ENCODE results near the gene VASP.
A peak's percentile ranks its signal among the peaks of the same experiment; 100 is the strongest.
"Not testable (repeated sequence)": the region's sequence is repeated elsewhere in the genome, so short reads cannot be mapped to it uniquely, and the experiment has no call there.

Gene VASP

DNA sequence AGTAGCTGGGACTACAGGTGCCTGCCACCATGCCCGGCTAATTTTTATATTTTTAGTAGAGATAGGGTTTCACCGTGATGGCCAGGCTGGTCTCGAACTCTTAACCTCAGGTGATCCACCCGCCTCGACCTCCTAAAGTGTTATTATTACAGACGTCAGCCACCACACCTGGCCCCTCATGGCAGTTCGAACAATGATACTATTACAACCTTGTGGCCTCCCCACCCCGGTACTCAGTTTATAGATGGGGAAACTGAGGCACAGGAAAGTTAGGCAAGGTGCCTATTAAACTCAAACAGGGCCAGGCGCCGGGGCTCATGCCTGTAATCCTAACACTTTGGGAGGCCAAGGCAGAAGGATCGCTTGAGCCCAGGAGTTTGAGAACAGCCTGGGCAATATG, 3.1 kb downstream of the VASP start:
- DNase-seq (ENCODE audit: low read depth, low spot score); H3K27ac ChIP-seq: not testable (repeated sequence)

DNA sequence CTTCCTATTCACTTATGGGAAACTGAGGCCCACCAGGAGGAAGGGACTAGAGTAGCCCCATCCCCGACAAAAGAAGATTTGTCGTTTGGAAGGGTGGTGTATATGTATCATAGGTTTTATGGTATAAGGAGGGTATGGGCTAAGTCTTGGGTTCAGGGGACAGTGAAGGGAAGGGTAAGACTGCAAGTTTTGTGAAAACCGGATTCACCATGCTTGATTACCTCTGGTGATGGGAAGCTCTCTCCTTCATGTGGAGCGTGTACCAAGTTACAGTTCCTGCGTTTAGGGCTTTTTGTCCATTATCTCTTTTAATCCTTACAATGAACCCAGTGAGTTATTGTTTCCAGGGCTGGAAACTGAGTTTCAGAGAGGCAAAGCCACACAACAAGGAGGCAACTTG, 3.8 kb downstream of the VASP start:
- no peak overlapping the region for H3K27ac ChIP-seq
- no peak for DNase-seq (ENCODE audit: low read depth, low spot score)

DNA sequence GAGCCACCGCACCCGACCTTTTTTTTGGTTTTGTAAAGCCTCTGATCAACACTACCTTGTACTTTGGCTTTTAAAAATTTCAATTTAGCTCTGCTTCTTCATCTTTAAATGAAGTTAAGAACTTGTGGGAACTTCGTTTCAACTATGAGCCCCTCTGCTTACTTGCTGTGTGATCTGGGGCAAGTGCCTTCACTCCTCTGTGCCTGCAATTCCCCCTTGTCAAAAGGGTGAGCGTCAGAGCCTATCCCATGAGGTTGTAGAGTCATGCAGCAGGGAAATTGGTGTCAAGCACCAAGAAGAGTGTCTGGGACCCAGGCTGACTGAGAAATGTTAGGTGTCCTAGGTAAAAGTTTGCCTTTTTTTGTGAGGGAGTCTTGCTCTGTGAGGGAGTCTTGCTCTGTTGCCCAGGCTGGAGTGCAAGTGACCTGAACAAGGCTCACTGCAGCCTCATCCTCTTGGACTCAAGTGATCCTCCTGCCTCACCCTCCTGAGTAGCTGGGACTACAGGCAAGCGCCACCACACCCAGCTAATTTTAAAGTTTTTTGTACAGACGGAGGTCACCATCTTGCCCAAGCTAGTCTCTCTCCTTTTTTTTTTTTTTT, 5.7 kb downstream of the VASP start:
- no peak for DNase-seq (ENCODE audit: low read depth, low spot score)
- no peak overlapping the region for H3K27ac ChIP-seq

DNA sequence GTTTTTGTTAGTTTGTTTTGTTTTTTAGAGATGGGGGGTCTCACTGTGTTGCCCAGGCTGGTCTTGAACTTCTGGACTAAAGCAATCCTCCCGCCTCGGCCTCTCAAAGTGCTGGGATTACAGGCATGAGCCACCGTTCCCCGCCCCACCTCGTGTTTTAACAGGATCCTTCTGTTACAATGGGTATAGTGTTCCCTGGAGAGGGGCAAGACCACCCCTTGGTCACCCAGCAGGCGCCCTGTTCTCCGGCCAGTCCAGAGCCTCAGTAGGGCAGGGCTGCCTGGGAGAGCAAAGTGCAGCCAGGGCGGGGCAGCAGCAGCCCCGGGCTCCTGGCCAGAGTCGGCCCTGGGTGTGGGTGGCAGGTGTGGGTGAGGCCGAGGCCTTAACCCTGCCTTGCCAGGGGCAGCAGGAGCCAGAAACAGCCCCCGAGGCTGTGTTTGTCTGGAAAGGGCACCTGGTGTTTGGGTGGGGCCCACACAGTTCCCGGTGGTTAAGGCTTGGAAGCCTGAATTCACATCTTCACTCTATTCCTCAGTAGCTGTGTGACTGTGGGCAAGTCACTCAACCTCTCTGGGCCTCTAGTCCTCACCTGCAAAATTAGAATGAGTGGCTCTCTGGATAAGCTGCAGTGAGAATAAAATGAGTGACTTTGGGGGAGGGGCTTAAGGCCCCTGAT, 7.2 kb downstream of the VASP start:
- no peak for DNase-seq (ENCODE audit: low read depth, low spot score)
- H3K27ac ChIP-seq, result peak overlapping the region; percentile 25

DNA sequence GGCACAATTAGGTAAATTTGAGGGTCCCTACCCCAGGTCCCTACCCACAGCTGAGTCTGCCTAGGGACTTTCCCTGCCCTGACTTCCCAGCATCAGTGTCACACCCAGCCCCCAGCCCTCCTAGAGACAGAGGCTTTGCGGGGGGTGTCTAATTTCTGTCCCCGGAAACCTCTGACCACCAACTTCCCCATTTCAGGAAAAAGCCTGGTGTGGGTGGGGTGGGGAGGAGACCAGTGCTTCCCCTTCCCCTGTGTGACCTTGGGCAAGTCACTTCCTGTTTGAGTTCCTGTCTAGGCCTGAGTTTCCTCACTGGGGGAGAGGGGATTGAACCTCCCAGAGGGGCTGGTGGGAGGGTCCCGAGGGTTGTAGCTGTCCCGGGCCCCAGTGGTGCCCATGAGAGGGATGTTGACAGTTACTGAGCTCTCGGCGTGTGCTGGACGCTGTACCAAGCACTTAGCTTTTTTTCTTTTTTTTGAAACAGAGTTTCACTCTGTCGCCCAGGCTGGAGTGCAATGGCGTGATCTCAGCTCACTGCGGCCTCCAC, 7.9 kb downstream of the VASP start:
- DNase-seq (ENCODE audit: low read depth, low spot score), result no peak
- H3K27ac ChIP-seq, result peak overlapping the region; percentile 25

DNA sequence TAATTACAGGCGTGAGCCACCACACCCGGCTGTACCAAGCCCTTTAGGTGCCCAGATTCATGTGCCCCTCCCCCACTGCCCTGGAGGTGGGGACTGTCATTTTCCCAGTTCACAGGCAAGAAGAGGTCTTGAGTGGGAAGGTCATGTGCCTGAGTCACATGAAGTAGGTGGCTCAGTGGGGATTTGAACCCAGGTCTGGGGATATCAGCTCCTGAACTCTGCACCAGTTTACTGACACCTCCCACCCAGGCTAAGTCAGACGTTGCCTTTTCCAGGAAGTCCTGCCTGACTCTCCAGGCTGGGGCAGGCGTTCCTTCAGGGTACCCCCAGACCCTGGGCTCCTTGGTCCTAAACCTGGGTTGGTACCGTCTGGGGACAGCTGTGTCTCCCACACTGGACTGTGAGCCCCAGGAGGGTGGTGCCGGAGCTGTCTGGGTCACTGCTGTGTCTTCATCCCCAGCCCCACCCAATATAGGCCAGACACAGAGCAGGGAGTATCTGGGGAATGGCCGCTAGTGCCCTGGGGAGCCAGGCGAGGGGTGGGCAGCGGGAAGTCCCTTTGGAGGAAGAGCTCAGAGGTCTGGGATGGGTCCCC, 8.6 kb downstream of the VASP start:
- DNase-seq (ENCODE audit: low read depth, low spot score), result no peak
- H3K27ac ChIP-seq, result no peak overlapping the region

DNA sequence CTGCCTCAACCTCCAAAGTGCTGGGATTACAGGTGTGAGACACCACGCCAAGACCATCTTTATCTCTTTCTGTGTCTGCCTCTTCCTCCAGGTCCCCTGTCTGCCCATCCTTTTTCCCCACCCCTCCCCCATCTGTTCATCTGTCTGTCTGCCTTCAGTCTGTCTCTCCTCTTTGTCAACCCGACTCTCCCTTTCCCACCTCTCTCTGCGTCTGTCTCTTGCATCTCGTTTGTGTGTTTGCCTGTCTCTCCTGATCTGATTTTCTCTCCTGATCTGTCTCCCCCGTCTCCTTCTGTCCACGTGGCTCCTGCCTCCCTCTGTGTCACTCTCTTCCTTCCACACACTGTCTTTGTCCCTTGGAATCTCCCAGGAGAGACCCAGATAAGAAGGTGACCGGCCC, 10.0 kb downstream of the VASP start:
- no peak overlapping the region for H3K27ac ChIP-seq
- no peak for DNase-seq (ENCODE audit: low read depth, low spot score)

DNA sequence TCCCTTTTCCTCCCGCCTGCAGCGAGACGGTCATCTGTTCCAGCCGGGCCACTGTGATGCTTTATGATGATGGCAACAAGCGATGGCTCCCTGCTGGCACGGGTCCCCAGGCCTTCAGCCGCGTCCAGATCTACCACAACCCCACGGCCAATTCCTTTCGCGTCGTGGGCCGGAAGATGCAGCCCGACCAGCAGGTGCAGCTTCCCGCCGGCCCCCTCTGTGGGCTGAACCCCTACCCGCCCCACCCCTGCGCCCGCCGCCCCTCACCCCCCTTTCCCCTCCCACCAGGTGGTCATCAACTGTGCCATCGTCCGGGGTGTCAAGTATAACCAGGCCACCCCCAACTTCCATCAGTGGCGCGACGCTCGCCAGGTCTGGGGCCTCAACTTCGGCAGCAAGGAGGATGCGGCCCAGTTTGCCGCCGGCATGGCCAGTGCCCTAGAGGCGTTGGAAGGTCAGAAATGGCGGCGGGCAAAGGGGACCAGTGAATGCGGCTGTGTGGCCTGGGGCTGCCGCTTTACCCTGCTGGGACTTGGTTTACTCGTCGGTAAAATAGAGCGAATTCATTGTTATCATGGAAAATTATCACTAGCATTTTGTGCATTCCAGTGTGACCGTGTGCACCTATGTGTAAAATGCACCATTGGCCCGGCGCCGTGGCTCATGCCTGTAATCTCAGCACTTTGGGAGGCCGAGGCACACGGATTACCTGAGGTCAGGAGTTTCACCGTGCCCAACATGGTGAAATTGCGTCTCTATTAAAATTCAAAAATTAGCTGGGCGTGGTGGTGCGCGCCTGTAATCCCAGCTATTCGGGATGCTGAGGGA, 10.6 kb downstream of the VASP start:
- no peak overlapping the region for H3K27ac ChIP-seq

DNA sequence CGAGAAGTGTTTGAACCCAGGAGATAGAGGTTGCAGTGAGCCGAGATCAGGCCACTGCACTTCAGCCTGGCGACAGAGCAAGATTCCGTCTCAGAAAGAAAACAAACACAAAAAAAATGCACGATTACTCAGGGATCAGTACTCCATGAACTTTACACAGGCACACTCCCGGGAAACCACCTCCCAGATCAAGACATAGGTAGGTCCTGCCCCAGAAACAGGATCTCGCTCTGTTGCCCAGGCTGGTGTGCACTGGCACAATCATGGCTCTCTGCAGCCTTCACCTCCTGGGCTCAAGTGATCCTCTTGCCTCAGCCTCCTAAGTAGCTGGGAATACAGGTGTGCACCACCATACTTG, 11.2 kb downstream of the VASP start:
- no peak overlapping the region for H3K27ac ChIP-seq
- no peak for DNase-seq (ENCODE audit: low read depth, low spot score)

More for the DNA sequence above, 10.6 kb downstream of the VASP start:
- DNase-seq (ENCODE audit: low read depth, low spot score), result no peak

DNA sequence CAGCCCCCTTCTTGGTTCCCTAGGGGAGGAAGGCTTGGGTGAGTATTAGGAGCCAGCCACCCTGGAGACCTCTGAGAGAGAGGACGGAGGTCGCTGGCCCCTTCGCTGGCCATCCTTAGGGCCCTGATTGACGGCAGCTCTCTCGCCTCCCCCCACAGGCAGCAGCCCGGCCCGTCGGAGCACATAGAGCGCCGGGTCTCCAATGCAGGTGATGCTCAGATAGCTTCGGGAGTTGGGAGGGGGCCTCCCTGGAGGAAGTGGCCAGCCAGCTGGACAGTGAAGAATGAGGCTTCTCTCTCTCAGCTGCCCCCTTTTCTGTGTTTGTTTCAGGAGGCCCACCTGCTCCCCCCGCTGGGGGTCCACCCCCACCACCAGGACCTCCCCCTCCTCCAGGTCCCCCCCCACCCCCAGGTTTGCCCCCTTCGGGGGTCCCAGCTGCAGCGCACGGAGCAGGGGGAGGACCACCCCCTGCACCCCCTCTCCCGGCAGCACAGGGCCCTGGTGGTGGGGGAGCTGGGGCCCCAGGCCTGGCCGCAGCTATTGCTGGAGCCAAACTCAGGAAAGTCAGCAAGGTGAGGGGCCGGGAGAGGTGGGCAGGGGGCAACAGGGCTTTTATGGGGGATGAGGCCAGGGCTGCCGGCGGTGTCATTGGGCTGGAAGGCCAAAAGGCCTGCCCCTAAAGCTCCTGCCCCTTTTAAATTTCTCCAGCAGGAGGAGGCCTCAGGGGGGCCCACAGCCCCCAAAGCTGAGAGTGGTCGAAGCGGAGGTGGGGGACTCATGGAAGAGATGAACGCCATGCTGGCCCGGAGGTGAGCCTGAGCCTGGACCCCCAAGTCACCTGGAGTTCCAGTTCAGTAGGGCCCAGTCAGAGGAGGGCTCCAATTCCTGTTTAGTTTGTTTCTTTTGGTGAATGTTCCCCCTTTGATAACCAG, 15.0 kb downstream of the VASP start:
- no peak for DNase-seq (ENCODE audit: low read depth, low spot score)
- no peak overlapping the region for H3K27ac ChIP-seq

DNA sequence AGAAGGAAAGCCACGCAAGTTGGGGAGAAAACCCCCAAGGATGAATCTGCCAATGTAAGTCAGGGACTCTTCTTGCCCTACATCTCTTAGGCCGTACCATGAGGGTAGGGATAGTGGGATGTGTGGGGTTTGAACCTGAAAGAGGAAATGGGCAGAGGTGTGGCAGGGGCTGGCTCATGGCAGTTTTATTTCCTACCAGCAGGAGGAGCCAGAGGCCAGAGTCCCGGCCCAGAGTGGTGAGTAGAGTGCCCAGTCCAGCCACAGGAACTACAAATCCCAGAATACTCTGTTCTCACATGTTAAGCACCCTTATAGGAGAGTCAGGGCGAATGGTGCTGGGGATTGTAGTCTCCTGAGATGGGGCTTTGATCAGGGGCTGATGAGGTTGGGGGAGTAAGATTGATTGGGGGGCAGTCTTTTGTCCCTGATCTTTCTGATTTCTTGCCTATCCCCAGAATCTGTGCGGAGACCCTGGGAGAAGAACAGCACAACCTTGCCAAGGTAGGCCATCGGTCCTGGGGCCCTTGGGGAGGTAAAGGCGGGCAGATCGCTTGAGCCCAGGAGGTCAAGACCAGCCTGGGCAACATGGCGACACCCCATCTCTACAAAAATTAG, 16.5 kb downstream of the VASP start:
- peak overlapping the region; percentile 7 for H3K27ac ChIP-seq
- no peak for DNase-seq (ENCODE audit: low read depth, low spot score)

DNA sequence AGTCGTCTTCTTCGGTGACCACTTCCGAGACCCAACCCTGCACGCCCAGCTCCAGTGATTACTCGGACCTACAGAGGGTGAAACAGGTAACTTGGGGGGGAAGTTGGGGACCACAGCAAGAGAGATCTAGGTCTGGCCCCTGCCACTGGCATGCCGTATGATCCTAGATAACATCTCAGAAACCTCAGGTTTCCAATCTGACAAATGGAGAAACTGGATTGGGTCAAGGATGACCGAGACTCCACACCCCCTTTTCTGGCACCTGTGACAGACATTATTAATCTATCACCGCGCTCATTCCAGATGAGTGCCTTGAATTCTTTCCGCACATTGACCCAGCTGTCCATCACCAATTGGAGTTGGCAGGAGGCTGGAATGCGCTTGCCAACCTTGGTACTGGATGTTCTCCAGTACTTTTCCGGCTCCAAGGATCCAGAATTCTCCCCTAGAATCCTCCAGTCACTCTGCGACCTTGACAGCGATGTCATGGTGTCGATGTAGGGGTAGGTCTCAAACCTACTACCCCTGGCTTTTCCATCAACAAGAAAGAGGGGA, 17.4 kb downstream of the VASP start:
- H3K27ac ChIP-seq, result no peak overlapping the region
- no peak for DNase-seq (ENCODE audit: low read depth, low spot score)

DNA sequence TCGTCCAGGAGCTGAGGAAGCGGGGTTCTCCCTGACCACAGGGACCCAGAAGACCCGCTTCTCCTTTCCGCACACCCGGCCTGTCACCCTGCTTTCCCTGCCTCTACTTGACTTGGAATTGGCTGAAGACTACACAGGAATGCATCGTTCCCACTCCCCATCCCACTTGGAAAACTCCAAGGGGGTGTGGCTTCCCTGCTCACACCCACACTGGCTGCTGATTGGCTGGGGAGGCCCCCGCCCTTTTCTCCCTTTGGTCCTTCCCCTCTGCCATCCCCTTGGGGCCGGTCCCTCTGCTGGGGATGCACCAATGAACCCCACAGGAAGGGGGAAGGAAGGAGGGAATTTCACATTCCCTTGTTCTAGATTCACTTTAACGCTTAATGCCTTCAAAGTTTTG, 18.9 kb downstream of the VASP start:
- H3K27ac ChIP-seq, result no peak overlapping the region

DNA sequence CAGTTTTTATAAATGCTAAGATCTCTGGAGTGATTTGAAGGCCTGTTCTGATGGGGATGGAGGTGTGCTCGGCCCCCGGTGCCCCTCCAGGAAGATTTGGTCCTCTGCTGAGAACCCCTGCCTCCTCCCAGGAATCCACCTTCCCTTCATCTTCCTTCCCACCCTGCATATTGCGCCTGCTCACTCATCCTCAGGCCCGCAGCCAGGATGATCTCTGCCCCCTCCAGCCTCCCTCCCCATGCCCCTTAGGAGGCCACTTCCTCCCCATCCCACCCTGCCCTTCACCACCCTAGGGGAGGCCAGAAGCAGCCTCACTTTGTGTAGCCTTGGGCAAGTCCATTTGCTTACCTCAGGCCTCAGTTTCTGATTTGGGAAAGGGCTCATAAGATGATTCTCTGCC, 19.7 kb downstream of the VASP start:
- no peak overlapping the region for H3K27ac ChIP-seq
- DNase-seq (ENCODE audit: low read depth, low spot score), result no peak

More for the DNA sequence above, 18.9 kb downstream of the VASP start:
- no peak for DNase-seq (ENCODE audit: low read depth, low spot score)

DNA sequence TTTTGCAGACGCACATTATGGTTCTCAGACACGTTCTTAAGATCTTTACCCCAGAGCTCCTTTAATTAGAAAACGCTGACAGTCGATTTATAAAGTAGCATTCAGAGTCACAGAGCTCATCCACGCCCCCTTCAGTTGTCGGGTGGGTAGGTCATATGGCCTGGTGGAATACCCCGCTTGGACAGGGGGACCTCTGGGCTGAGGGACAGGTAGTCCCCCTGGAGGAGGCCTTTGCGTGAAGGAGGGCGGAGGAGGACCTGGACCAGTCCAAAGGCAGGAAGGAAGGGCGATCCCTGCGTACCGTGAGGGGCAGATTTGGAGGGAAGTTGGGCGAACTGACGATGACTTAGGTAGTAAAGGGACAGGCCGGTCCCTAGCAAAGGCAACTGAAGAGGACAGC, 20.5 kb downstream of the VASP start:
- DNase-seq (ENCODE audit: low read depth, low spot score), result no peak
- peak overlapping the region; percentile 62 for H3K27ac ChIP-seq

DNA sequence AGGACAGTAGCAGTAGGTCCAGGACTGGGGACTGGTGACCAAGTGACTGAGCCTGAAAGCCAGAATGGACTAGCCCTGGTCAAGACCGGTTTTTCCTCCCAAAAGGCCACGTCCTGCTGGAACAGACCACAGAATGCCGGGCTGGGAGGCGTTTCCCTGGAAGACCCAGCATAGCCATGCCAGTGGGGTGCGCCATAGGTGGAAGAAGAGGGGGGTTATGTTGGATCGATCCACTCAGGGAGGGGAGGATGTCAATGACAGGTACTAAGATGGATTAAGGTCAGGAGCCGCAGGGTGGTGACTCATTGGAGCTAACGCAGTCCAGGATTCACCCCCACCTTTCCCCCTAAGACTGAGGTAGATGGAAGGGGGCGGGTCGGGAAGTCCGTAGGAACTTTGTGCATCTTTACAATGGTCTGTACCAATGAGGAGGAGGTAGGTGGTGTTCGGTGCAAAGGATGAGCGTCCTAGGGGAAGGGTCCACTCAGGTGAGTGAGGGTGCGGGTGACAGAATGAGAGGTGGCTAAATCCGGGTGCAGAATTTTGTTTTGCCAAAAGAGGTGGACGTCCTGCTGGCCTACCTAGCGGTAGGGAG, 21.0 kb downstream of the VASP start:
- DNase-seq (ENCODE audit: low read depth, low spot score), result no peak
- peak overlapping the region; percentile 62 for H3K27ac ChIP-seq

DNA sequence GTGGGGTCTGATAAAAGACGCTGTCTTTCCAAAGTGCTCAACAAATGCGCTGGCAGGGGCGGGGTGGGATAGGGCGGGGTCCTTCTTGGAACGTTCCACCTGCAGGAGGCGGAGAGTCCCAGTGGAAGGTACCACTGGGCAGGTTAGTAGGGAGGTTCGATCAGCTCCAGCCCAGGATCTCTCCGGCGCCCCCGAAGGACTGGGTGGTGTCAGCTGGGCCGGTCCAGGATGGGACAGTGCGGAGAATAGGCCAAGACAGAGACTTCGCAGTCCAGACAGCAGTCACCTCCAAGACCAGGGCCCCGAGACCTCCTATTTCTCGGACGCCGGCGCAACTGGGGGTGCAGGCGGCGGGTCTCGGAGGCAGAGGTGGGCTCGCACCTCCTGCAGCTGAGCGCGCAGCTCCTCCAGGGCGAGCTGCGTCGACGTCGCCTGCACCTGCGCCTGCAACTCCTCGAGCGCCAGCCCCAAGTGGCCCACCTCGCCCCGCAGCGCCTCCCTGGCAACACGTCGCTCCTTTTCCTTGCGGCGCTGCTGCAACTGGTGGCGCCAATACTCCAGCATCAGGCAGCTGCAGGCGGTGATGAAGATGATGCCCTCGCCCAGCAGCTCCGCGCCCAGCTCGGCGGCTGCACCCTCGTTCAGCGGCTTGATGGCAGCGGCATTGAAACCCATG, 21.6 kb downstream of the VASP start:
- peak overlapping the region; percentile 62 for H3K27ac ChIP-seq
- no peak for DNase-seq (ENCODE audit: low read depth, low spot score)

DNA sequence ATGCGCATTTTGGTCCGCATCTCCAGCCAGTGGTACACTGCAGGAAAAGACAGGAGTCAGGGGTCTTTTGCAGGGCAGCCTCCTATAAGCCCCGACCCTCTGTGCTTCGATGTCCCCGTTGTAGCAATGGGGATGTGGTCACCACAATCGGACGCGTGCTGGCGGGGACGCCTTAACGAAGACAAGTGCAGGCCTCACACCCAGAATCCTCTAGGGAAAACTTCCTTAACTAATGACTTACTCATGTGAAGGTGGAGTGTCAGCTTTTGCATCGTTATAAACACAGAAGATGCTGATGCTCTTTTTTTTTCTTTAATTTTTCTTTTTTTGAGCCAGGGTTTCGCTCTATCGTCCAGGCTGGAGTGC, 22.1 kb downstream of the VASP start:
- H3K27ac ChIP-seq, result no peak overlapping the region
- DNase-seq (ENCODE audit: low read depth, low spot score), result no peak

Data from epithelial cell of prostate (primary cell).